OCI-LY1 (cell line): Measurements from ENCODE around the gene GTF2A2.

ENCODE experiments used
- H2AFZ ChIP-seq: fragments of 200-600 bp; sonication (generic), shearing (Covaris generic); 2 replicates; pipeline ENCODE4 v1.6.0; 2014; ENCODE audit warnings: antibody characterized with exemption, mild to moderate bottlenecking, low read length
- H3F3A ChIP-seq: fragments of 200-600 bp; sonication (generic), shearing (Covaris generic); 2 replicates; pipeline ENCODE4 v1.6.0; 2014; ENCODE audit warnings: mild to moderate bottlenecking, antibody characterized with exemption, low read length, moderate library complexity; ENCODE audit not compliant: insufficient read depth
- H3K27ac ChIP-seq: fragments of 200-600 bp; sonication (generic); 2 replicates; pipeline ENCODE4 v1.5.1; 2014; ENCODE audit warnings: low read length, mixed run types, mild to moderate bottlenecking, low read depth; ENCODE audit not compliant: poor library complexity, severe bottlenecking
- H3K27me3 ChIP-seq: fragments of 200-600 bp; sonication (generic); 2 replicates; pipeline ENCODE4 v1.6.0; 2014; ENCODE audit warnings: antibody characterized with exemption, mild to moderate bottlenecking, low read length, moderate library complexity; ENCODE audit not compliant: insufficient read depth
- H3K36me3 ChIP-seq: fragments of 200-600 bp; sonication (generic); 2 replicates; pipeline ENCODE4 v1.6.1; 2014; ENCODE audit warnings: mild to moderate bottlenecking, antibody characterized with exemption, low read length, moderate library complexity, mixed read lengths; ENCODE audit not compliant: insufficient read depth
- H3K4me1 ChIP-seq: fragments of 200-600 bp; sonication (generic); 2 replicates; pipeline ENCODE4 v1.5.1; 2014; ENCODE audit warnings: mild to moderate bottlenecking, low read length, moderate library complexity; ENCODE audit not compliant: insufficient read depth, severe bottlenecking
- H3K4me2 ChIP-seq: fragments of 200-600 bp; sonication (generic), shearing (Covaris generic); 2 replicates; pipeline ENCODE4 v1.6.1; 2014; ENCODE audit warnings: low read length
- H3K4me3 ChIP-seq: fragments of 200-600 bp; sonication (generic); 2 replicates; pipeline ENCODE4 v1.5.1; 2014; ENCODE audit warnings: low read length, low read depth, mild to moderate bottlenecking, mixed read lengths; ENCODE audit not compliant: poor library complexity, severe bottlenecking
- H3K79me2 ChIP-seq: fragments of 200-600 bp; shearing (Covaris generic); 2 replicates; pipeline ENCODE4 v1.6.1; 2016; ENCODE audit warnings: mixed run types, low read length, mixed read lengths; ENCODE audit not compliant: insufficient read depth
- H3K9ac ChIP-seq: fragments of 200-600 bp; sonication (generic), shearing (Covaris generic); 2 replicates; pipeline ENCODE4 v1.6.1; 2014; ENCODE audit warnings: mild to moderate bottlenecking, low read length, mixed read lengths
- H3K9me2 ChIP-seq: fragments of 200-600 bp; sonication (generic), shearing (Covaris generic); 2 replicates; pipeline ENCODE4 v1.6.1; 2014; ENCODE audit warnings: low read depth, mild to moderate bottlenecking, low read length, mixed read lengths
- H3K9me3 ChIP-seq: fragments of 200-600 bp; shearing (Covaris generic); 2 replicates; pipeline ENCODE4 v1.6.1; 2014; ENCODE audit warnings: low read length, mixed read lengths
- H4K20me1 ChIP-seq: fragments of 200-600 bp; sonication (generic), shearing (Covaris generic); 2 replicates; pipeline ENCODE4 v1.6.0; 2016; ENCODE audit warnings: mild to moderate bottlenecking, low read length; ENCODE audit not compliant: insufficient read depth
- CTCF ChIP-seq: fragments of 200-600 bp; sonication (generic), shearing (Covaris generic); IDR thresholded peaks from 2 replicates; pipeline ENCODE4 v1.5.1; 2017; ENCODE audit warnings: mild to moderate bottlenecking, antibody characterized with exemption, low read length, moderate library complexity, mixed read lengths
- EZH2 ChIP-seq: fragments of 200-600 bp; sonication (generic), shearing (Covaris generic); IDR thresholded peaks from 2 replicates; pipeline ENCODE4 v1.8.0; 2017; ENCODE audit warnings: borderline replicate concordance, mixed run types, mild to moderate bottlenecking, antibody characterized with exemption, low read length, moderate library complexity, mixed read lengths

GTF2A2 gene

GRCh38 chr15:59609730-59610712, 47.3 kb downstream of the GTF2A2 start:
- H3K79me2 ChIP-seq, result no peaks in the 10 kb centered on the region
- no peak overlapping the region for H3K9ac ChIP-seq
- H3K36me3 ChIP-seq, result no peaks in the 10 kb centered on the region
- no peak overlapping the region for H3K4me2 ChIP-seq
- H3K27me3 ChIP-seq, result no peaks in the 10 kb centered on the region
- H3K27ac ChIP-seq, result no peak overlapping the region
- H3K4me3 ChIP-seq, result no peak overlapping the region
- no peak for TF ChIP-seq CTCF
- TF ChIP-seq EZH2, result no peak
- no peaks in the 10 kb centered on the region for H3K9me3 ChIP-seq
- no peaks in the 10 kb centered on the region for H3K9me2 ChIP-seq
- no peaks in the 10 kb centered on the region for H4K20me1 ChIP-seq
- H3F3A ChIP-seq, result no peaks in the 10 kb centered on the region
- peaks cover 5% of the 10 kb centered on the region for H3K4me1 ChIP-seq
- H2AFZ ChIP-seq, result no peak overlapping the region

GRCh38 chr15:59605994-59606393, 51.3 kb downstream of the GTF2A2 start:
- H3F3A ChIP-seq, result no peaks in the 10 kb centered on the region
- no peaks in the 10 kb centered on the region for H3K4me1 ChIP-seq
- no peak overlapping the region for H3K27ac ChIP-seq
- no peak overlapping the region for H3K4me2 ChIP-seq
- TF ChIP-seq EZH2 (no peak), CTCF (no peak)
- no peaks in the 10 kb centered on the region for H3K36me3 ChIP-seq
- H3K9me3 ChIP-seq, result no peaks in the 10 kb centered on the region
- no peak overlapping the region for H2AFZ ChIP-seq
- H3K27me3 ChIP-seq, result no peaks in the 10 kb centered on the region; the same call in 1 of the 2 replicates
- H3K9me2 ChIP-seq, result no peaks in the 10 kb centered on the region
- no peak overlapping the region for H3K9ac ChIP-seq
- no peaks in the 10 kb centered on the region for H3K79me2 ChIP-seq
- no peak overlapping the region for H3K4me3 ChIP-seq
- no peaks in the 10 kb centered on the region for H4K20me1 ChIP-seq

GRCh38 chr15:59598461-59598860, 58.9 kb downstream of the GTF2A2 start:
- no peak overlapping the region for H3K27ac ChIP-seq
- H3K36me3 ChIP-seq, result no peaks in the 10 kb centered on the region
- no peaks in the 10 kb centered on the region for H3F3A ChIP-seq
- H3K4me1 ChIP-seq, result no peaks in the 10 kb centered on the region
- no peaks in the 10 kb centered on the region; the same call in 1 of the 2 replicates for H3K27me3 ChIP-seq
- H3K4me2 ChIP-seq, result no peak overlapping the region
- no peaks in the 10 kb centered on the region for H3K9me2 ChIP-seq
- no peaks in the 10 kb centered on the region for H4K20me1 ChIP-seq
- H3K9me3 ChIP-seq, result no peaks in the 10 kb centered on the region
- no peak overlapping the region for H3K9ac ChIP-seq
- no peak overlapping the region for H3K4me3 ChIP-seq
- no peak overlapping the region for H2AFZ ChIP-seq
- TF ChIP-seq EZH2, result no peak
- no peak for TF ChIP-seq CTCF
- H3K79me2 ChIP-seq, result no peaks in the 10 kb centered on the region
